ENCODE results near the gene MARCHF11.

- TF ChIP-seq EZH2 (IDR thresholded peaks at IDR 0.05; ENCODE audit: insufficient read depth, poor library complexity, severe bottlenecking) (no peak), EZH2phosphoT487 (IDR thresholded peaks at IDR 0.05; ENCODE audit: insufficient read depth, low read depth) (no peak)
These were observed 131.5 kb downstream of the MARCHF11 start for GRCh38 chr5:16048132-16048531.

All from GM23248 (cell line).